ENCODE results near the gene GPR65.
"Not testable (repeated sequence)": the region's sequence is repeated elsewhere in the genome, so short reads cannot be mapped to it uniquely, and the experiment has no call there.

The GPR65 gene

DNA sequence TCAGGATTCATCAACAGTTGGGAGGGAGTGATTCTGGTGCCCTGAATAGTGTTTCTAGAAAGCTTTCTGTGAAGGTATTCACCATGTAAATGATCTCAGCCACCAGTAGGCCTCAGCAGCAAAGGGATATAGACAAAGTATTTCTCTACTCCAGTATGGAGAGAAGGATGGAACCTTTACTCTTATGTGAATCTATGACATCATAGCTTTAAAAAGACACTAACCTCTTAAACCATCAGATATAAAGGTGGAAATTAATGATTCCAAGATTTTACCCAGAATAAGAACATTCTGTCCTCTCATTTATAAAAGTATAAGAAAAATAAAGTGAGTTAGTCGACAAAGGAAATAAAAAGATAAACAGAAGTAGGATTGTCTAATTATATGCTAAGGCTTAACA lies 4.6 kb downstream of the GPR65 start:
- no peaks in the 10 kb centered on the region for H3K4me1 ChIP-seq (ENCODE audit: insufficient read depth, low read length)
- no peak overlapping the region for H3K4me3 ChIP-seq (ENCODE audit: low read length)
- no peaks in the 10 kb centered on the region for H3K36me3 ChIP-seq (ENCODE audit: insufficient read depth, low read length)
- H3K9me3 ChIP-seq (ENCODE audit: low read length): no peaks in the 10 kb centered on the region
- H2AFZ ChIP-seq (ENCODE audit: low read depth, low read length): no peak overlapping the region
- H3K27me3 ChIP-seq (ENCODE audit: insufficient read depth, low read length): no peaks in the 10 kb centered on the region

DNA sequence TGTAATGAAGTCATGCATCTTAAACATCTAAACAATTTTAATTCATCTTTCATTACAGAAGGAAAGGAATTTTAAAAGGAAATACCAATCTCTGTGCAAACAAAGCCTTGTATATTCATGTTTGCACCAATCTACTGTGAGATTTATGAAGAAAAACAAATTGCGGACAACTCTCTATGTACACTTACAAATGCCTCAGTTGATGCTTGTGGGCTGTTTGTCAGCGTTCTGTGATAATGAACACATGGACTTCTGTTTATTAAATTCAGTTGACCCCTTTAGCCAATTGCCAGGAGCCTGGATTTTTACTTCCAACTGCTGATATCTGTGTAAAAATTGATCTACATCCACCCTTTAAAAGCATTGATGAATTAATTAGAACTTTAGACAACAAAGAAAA lies 5.4 kb downstream of the GPR65 start:
- Histone ChIP-seq H2AFZ (ENCODE audit: low read depth, low read length) (no peak overlapping the region), H3K36me3 (ENCODE audit: insufficient read depth, low read length) (no peaks in the 10 kb centered on the region), H3K4me1 (ENCODE audit: insufficient read depth, low read length) (no peaks in the 10 kb centered on the region), H3K4me3 (ENCODE audit: low read length) (no peak overlapping the region), H3K9me3 (ENCODE audit: low read length) (no peaks in the 10 kb centered on the region), H3K27me3 (ENCODE audit: insufficient read depth, low read length) (no peaks in the 10 kb centered on the region)

DNA sequence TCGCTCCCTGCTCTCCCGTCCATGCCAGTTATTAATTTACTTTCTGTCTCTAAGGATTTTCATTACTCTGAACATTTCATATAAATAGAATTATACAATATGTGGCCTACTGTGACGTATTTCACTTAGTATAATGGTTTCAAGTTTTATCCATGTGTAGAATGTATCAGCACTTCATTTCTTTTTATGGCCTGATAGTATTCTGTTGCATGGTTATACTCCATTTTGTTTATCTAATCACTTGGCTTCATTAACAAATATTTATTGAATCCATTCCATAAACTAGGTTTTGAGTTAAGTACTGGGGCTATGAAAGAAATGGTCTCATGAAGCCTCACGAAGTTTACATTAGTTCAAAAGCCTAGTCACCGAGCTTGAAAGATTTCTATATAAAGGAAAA lies 7.6 kb downstream of the GPR65 start:
- Histone ChIP-seq H2AFZ (ENCODE audit: low read depth, low read length) (no peak overlapping the region), H3K9me3 (ENCODE audit: low read length) (no peaks in the 10 kb centered on the region), H3K27me3 (ENCODE audit: insufficient read depth, low read length) (no peaks in the 10 kb centered on the region), H3K4me3 (ENCODE audit: low read length) (no peak overlapping the region), H3K4me1 (ENCODE audit: insufficient read depth, low read length) (no peaks in the 10 kb centered on the region), H3K36me3 (ENCODE audit: insufficient read depth, low read length) (no peaks in the 10 kb centered on the region)

DNA sequence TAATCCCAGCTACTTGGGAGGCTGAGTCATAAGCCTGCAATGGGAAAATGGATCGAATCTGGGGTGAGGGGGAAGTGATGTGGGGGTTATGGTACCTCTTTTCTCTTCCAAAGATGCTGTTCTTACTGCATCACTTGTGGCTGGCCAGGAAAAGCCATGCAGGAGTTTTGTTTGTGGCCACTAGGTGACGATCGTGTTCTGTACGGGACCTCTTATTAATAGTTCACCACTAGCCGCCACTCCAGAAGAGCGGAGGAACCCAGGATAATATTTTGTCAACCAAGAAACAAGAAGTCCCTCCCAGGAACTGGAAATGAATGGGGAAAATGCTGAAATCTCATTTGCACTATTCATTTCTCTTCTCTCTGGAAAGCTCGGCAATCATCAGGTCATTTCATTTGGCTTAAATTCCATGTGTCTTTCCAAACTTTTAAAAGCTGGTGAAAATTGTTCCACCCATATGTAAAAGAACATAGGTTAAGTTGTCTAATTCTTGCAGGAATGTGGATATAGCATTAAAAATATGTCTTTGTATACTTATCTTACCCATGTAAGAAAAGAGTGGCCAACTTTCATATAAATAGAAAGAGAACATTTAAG lies 8.9 kb downstream of the GPR65 start:
- H3K27me3 ChIP-seq (ENCODE audit: insufficient read depth, low read length): no peaks in the 10 kb centered on the region
- no peaks in the 10 kb centered on the region for H3K9me3 ChIP-seq (ENCODE audit: low read length)
- H3K4me1 ChIP-seq (ENCODE audit: insufficient read depth, low read length): no peaks in the 10 kb centered on the region
- H3K36me3 ChIP-seq (ENCODE audit: insufficient read depth, low read length): no peaks in the 10 kb centered on the region
- H3K4me3 ChIP-seq (ENCODE audit: low read length): no peak overlapping the region
- H2AFZ ChIP-seq (ENCODE audit: low read depth, low read length): no peak overlapping the region

DNA sequence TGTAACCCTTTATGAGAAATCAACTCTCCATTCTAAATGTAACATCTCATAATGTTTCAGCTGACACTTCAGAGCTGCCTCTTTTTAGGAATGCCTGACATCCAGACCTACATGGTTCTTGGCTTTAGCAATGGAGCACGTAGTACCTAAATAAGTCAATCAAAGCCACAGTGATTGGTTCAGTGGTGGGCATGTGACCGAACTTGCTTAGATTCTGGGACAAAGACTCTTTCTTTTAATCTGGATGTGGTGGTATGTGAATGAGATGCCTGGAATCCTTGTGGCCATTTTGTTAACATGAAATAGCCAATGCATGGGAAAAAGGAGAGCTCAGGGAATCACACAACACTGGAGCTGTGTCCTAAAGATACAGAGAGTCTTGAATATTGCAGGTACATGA lies 11.8 kb downstream of the GPR65 start:
- no peak overlapping the region for H3K4me3 ChIP-seq (ENCODE audit: low read length)
- no peaks in the 10 kb centered on the region for H3K27me3 ChIP-seq (ENCODE audit: insufficient read depth, low read length)
- no peaks in the 10 kb centered on the region for H3K36me3 ChIP-seq (ENCODE audit: insufficient read depth, low read length)
- H2AFZ ChIP-seq (ENCODE audit: low read depth, low read length): no peak overlapping the region
- no peaks in the 10 kb centered on the region for H3K4me1 ChIP-seq (ENCODE audit: insufficient read depth, low read length)
- no peaks in the 10 kb centered on the region for H3K9me3 ChIP-seq (ENCODE audit: low read length)

DNA sequence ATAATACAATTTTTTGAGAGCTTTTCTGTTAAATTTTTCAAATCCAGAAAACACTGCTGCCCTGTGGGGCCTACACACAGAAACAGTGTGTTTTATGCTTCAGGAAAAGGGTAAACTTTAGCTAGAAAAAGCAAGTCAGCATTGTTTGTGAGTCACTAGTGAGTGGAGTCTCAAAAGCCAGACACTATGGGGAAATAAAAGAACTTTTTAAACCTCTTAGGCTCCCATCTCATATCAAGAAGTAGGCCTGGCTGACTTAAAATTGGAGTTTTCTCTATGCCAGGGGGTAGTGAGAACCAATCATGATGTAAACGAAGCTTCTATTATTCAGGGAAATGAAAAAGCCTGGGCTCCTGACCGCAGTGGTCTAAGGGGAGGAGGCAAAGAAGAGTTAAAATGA lies 12.6 kb downstream of the GPR65 start:
- no peak overlapping the region for H2AFZ ChIP-seq (ENCODE audit: low read depth, low read length)
- H3K9me3 ChIP-seq (ENCODE audit: low read length): no peaks in the 10 kb centered on the region
- no peaks in the 10 kb centered on the region for H3K36me3 ChIP-seq (ENCODE audit: insufficient read depth, low read length)
- H3K27me3 ChIP-seq (ENCODE audit: insufficient read depth, low read length): no peaks in the 10 kb centered on the region
- H3K4me1 ChIP-seq (ENCODE audit: insufficient read depth, low read length): no peaks in the 10 kb centered on the region
- H3K4me3 ChIP-seq (ENCODE audit: low read length): no peak overlapping the region

DNA sequence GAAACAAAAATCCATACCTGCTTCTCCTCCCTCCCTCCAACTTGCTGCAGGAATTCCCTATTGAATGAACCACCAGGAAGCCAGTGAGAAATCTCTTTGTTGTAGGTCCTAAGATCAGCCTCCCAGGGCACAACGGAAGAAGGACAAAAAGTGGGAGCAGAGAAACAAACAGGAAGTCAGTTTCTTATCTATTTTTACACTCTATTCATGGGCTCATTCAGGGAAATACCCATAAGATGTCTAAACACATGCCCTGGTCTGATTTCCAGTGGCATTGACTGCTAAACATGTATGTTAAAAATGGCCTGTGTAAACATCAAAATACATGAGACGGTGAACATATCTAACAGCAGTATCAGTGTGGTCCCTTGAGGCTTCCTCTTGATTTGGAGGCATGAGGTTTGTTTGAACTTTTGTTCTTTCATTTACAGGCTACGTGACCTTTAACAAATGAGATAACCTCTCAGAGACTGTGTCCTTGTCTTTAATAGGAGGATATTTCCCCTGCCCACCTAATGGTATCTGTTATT lies 18.8 kb downstream of the GPR65 start:
- Histone ChIP-seq H3K4me1 (ENCODE audit: insufficient read depth, low read length) (peaks cover 6% of the 10 kb centered on the region), H2AFZ (ENCODE audit: low read depth, low read length) (no peak overlapping the region), H3K27me3 (ENCODE audit: insufficient read depth, low read length) (no peaks in the 10 kb centered on the region), H3K4me3 (ENCODE audit: low read length) (no peak overlapping the region), H3K36me3 (ENCODE audit: insufficient read depth, low read length) (no peaks in the 10 kb centered on the region), H3K9me3 (ENCODE audit: low read length) (no peaks in the 10 kb centered on the region)

DNA sequence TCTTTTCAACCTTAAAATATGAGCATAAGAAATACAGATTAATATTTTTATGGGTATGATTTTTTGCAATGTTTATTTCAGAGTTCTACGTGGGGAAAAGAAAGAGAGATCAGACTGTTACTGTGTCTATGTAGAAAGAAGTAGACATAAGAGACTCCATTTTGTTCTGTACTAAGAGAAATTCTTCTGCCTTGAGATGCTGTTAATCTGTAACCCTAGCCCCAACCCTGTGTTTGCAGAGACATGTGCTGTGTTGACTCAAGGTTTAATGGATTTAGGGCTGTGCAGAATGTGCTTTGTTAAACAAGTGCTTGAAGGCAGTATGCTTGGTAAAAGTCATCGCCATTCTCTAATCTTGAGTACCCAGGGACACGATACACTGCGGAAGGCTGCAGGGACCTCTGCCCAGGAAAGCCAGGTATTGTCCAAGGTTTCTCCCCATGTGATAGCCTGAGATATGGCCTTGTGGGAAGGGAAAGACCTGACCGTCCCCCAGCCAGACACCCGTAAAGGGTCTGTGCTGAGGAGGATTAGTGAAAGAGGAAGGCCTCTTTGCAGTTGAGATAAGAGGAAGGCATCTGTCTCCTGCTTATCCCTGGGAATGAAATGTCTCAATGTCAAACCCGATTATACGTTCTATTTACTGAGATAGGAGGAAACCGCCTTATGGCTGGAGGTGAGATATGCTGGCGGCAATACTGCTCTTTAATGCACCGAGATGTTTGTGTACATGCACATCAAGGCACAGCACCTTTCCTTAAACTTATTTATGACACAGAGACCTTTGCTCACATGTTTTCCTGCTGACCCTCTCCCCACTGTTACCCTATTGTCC lies 19.5 kb downstream of the GPR65 start:
- H2AFZ ChIP-seq (ENCODE audit: low read depth, low read length); H3K27me3 ChIP-seq (ENCODE audit: insufficient read depth, low read length); H3K4me1 ChIP-seq (ENCODE audit: insufficient read depth, low read length); H3K36me3 ChIP-seq (ENCODE audit: insufficient read depth, low read length); H3K4me3 ChIP-seq (ENCODE audit: low read length); H3K9me3 ChIP-seq (ENCODE audit: low read length): not testable (repeated sequence)

DNA sequence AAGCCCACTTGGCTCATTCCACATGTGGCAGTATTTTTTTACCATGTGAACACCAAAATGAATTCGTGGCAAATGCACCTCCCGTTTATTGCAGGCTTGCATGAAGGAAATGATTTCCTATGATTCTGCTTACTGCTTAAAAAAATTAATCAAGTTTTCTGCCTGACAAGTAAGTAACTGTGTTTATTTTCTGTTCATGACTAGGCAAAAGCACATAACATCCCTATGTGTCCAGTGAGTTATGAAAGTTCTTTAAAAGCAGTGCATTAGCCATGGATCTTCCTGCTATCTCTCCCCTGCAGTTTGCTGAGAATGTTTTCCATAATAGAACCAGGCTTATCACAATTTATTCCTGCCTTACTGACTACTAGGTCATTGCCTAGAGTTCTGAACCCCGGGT lies 20.4 kb downstream of the GPR65 start:
- H2AFZ ChIP-seq (ENCODE audit: low read depth, low read length): no peak overlapping the region
- no peaks in the 10 kb centered on the region for H3K27me3 ChIP-seq (ENCODE audit: insufficient read depth, low read length)
- H3K36me3 ChIP-seq (ENCODE audit: insufficient read depth, low read length): no peaks in the 10 kb centered on the region
- no peak overlapping the region for H3K4me3 ChIP-seq (ENCODE audit: low read length)
- peaks cover 6% of the 10 kb centered on the region for H3K4me1 ChIP-seq (ENCODE audit: insufficient read depth, low read length)
- H3K9me3 ChIP-seq (ENCODE audit: low read length): no peaks in the 10 kb centered on the region

DNA sequence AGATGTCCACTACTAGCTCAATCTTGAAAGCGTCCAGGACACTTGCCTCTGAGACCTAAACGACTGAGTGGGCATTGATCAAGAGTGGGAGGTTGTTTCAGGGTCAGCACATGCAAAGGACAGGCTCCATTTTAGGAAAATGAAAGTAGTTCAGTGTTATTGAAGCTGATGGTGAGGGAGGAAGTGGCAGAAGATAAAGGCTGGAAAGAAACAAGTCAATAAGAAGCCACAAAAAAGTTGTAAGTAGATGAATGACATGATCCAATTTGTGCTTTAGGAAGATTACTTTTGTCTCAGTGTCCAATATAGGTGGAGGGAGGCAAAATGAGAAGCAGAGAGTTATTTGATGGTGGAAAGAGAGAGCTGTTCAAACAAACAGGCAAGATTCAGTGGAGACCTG lies 22.0 kb downstream of the GPR65 start:
- H2AFZ ChIP-seq (ENCODE audit: low read depth, low read length): no peak overlapping the region
- H3K9me3 ChIP-seq (ENCODE audit: low read length): no peaks in the 10 kb centered on the region
- H3K4me3 ChIP-seq (ENCODE audit: low read length): no peak overlapping the region
- H3K36me3 ChIP-seq (ENCODE audit: insufficient read depth, low read length): no peaks in the 10 kb centered on the region
- H3K27me3 ChIP-seq (ENCODE audit: insufficient read depth, low read length): no peaks in the 10 kb centered on the region
- peaks cover 6% of the 10 kb centered on the region for H3K4me1 ChIP-seq (ENCODE audit: insufficient read depth, low read length)

DNA sequence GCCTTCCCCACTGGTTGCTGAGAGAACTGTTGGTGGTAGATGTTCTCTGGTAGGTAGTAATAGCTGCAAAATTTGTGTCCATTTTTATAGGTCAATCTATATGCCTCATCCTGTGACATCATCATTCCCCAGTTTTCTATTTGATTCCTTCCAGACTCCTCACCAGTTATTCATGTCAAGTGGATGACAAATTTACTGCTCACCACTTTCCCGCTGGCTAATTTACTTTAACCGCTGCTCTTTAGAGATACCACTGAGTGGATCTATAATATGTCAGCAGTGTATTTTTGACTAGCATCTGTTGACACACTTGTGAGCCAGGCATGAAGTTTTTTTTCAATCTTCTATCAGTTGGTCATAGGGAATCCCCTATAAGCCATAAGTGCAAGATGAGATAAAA lies 24.6 kb downstream of the GPR65 start:
- H3K27me3 ChIP-seq (ENCODE audit: insufficient read depth, low read length): no peaks in the 10 kb centered on the region
- no peak overlapping the region for H2AFZ ChIP-seq (ENCODE audit: low read depth, low read length)
- H3K36me3 ChIP-seq (ENCODE audit: insufficient read depth, low read length): no peaks in the 10 kb centered on the region
- H3K4me1 ChIP-seq (ENCODE audit: insufficient read depth, low read length): no peaks in the 10 kb centered on the region
- no peak overlapping the region for H3K4me3 ChIP-seq (ENCODE audit: low read length)
- no peaks in the 10 kb centered on the region for H3K9me3 ChIP-seq (ENCODE audit: low read length)

DNA sequence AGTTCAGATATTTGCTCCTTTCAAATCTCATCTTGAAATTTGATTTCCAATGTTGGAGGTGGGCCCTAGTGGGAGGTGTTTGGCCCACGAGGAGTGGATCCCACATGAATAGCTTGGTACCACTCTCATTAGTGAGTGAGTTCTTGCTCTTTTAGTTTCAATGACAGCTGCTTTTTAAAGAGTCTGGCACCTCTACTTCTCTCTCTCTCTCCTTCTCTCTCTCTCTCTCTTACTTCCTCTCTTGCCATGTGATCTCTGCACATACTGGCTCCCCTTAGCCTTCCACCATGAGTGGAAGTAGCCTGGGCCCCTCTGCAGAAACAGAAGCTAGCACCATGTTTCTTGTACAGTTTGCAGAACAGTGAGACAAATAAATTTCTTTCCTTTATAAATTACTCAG lies 25.1 kb downstream of the GPR65 start:
- Histone ChIP-seq H2AFZ (ENCODE audit: low read depth, low read length) (no peak overlapping the region), H3K9me3 (ENCODE audit: low read length) (no peaks in the 10 kb centered on the region), H3K4me3 (ENCODE audit: low read length) (no peak overlapping the region)

DNA sequence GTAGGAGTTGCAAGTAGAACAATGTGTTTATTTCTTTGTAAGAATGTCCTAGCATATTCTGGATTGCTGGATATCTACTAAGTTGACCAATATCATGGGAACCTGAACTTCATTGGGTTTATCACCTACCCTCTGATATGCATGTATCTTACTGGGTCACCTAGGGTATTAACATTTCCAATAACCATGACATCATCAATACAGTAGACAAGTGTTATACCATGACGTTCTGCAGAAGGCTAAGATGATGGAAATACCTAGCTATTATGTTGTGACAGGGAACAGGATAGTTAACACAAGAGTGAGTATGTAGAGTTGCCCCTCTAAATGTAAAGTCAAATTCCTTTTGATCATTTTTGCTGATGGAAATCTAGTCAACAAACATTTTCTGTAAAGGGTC lies 26.0 kb downstream of the GPR65 start:
- Histone ChIP-seq H3K4me3 (ENCODE audit: low read length) (no peak overlapping the region), H2AFZ (ENCODE audit: low read depth, low read length) (no peak overlapping the region), H3K36me3 (ENCODE audit: insufficient read depth, low read length) (no peaks in the 10 kb centered on the region), H3K9me3 (ENCODE audit: low read length) (no peaks in the 10 kb centered on the region), H3K27me3 (ENCODE audit: insufficient read depth, low read length) (no peaks in the 10 kb centered on the region), H3K4me1 (ENCODE audit: insufficient read depth, low read length) (peaks cover under 1% of the 10 kb centered on the region)

More for the DNA sequence above, 25.1 kb downstream of the GPR65 start:
- Histone ChIP-seq H3K27me3 (ENCODE audit: insufficient read depth, low read length) (no peaks in the 10 kb centered on the region), H3K36me3 (ENCODE audit: insufficient read depth, low read length) (no peaks in the 10 kb centered on the region), H3K4me1 (ENCODE audit: insufficient read depth, low read length) (no peaks in the 10 kb centered on the region)
